ENCODE data around the gene SLC43A1.

The SLC43A1 gene

GRCh38 chr11:57440744-57441414, 74.6 kb downstream of the SLC43A1 start (continued):
- TF ChIP-seq POU6F1 (CRISPR knock-in tag; IDR thresholded peaks at IDR 0.05; ENCODE audit: borderline replicate concordance, low read depth) (no peak), ARNTL (CRISPR knock-in tag; IDR thresholded peaks at IDR 0.05; ENCODE audit: borderline replicate concordance, low read depth) (no peak), CSDC2 (CRISPR knock-in tag; IDR thresholded peaks at IDR 0.05) (no peak), ZNF70 (CRISPR knock-in tag; IDR thresholded peaks at IDR 0.05) (no peak), SNAI2 (CRISPR knock-in tag; IDR thresholded peaks at IDR 0.05) (no peak), ZC3H10 (CRISPR knock-in tag; IDR thresholded peaks at IDR 0.05) (no peak)

GRCh38 chr11:57439786-57440185, 75.7 kb downstream of the SLC43A1 start:
- TF ChIP-seq ESRRG (CRISPR knock-in tag; IDR thresholded peaks at IDR 0.05) = no peak
- no peak for TF ChIP-seq ZC3H10 (CRISPR knock-in tag; IDR thresholded peaks at IDR 0.05)
- TF ChIP-seq BACH2 (CRISPR knock-in tag; IDR thresholded peaks at IDR 0.05; ENCODE audit: borderline replicate concordance) = no peak
- no peak for TF ChIP-seq SNAI2 (CRISPR knock-in tag; IDR thresholded peaks at IDR 0.05)
- TF ChIP-seq ISL1 (CRISPR knock-in tag; IDR thresholded peaks at IDR 0.05) = no peak
- no peak for ATAC-seq

- ATAC-seq = no peak
- no peak for TF ChIP-seq OSR1 (CRISPR knock-in tag; IDR thresholded peaks at IDR 0.05)
- no peak for TF ChIP-seq BACH2 (CRISPR knock-in tag; IDR thresholded peaks at IDR 0.05; ENCODE audit: borderline replicate concordance)
- no peak for TF ChIP-seq ZNF8 (CRISPR knock-in tag; IDR thresholded peaks at IDR 0.05)
- TF ChIP-seq PPARA (CRISPR knock-in tag; IDR thresholded peaks at IDR 0.05; ENCODE audit: borderline replicate concordance) = no peak
- TF ChIP-seq ISL1 (CRISPR knock-in tag; IDR thresholded peaks at IDR 0.05) = no peak
- TF ChIP-seq ESRRG (CRISPR knock-in tag; IDR thresholded peaks at IDR 0.05) = no peak
- no peak for TF ChIP-seq GLIS3 (CRISPR knock-in tag; IDR thresholded peaks at IDR 0.05)
- TF ChIP-seq ZNF70 (CRISPR knock-in tag; IDR thresholded peaks at IDR 0.05) = no peak
- TF ChIP-seq TOX (CRISPR knock-in tag; IDR thresholded peaks at IDR 0.05; ENCODE audit: borderline replicate concordance) = no peak
- TF ChIP-seq, protein P1, sequence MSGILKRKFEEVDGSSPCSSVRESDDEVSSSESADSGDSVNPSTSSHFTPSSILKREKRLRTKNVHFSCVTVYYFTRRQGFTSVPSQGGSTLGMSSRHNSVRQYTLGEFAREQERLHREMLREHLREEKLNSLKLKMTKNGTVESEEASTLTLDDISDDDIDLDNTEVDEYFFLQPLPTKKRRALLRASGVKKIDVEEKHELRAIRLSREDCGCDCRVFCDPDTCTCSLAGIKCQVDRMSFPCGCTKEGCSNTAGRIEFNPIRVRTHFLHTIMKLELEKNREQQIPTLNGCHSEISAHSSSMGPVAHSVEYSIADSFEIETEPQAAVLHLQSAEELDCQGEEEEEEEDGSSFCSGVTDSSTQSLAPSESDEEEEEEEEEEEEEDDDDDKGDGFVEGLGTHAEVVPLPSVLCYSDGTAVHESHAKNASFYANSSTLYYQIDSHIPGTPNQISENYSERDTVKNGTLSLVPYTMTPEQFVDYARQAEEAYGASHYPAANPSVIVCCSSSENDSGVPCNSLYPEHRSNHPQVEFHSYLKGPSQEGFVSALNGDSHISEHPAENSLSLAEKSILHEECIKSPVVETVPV (CRISPR knock-in tag; IDR thresholded peaks at IDR 0.05) = no peak
- no peak for TF ChIP-seq CSDC2 (CRISPR knock-in tag; IDR thresholded peaks at IDR 0.05)
- TF ChIP-seq POU6F1 (CRISPR knock-in tag; IDR thresholded peaks at IDR 0.05; ENCODE audit: borderline replicate concordance, low read depth) = no peak
- no peak for TF ChIP-seq SNAI2 (CRISPR knock-in tag; IDR thresholded peaks at IDR 0.05)
- no peak for TF ChIP-seq ZC3H10 (CRISPR knock-in tag; IDR thresholded peaks at IDR 0.05)
- no peak for TF ChIP-seq RARB (CRISPR knock-in tag; IDR thresholded peaks at IDR 0.05)
- TF ChIP-seq ZFP3 (CRISPR knock-in tag; IDR thresholded peaks at IDR 0.05) = no peak
- no peak for TF ChIP-seq TSHZ2 (CRISPR knock-in tag; IDR thresholded peaks at IDR 0.05)
- TF ChIP-seq ZFP30 (CRISPR knock-in tag; IDR thresholded peaks at IDR 0.05) = no peak
- TF ChIP-seq ARNTL (CRISPR knock-in tag; IDR thresholded peaks at IDR 0.05; ENCODE audit: borderline replicate concordance, low read depth) = no peak
These were observed 76.9 kb downstream of the SLC43A1 start for GRCh38 chr11:57438345-57439285.
